Measurements from ENCODE around the gene MEGF10.

MEGF10 gene

DNA sequence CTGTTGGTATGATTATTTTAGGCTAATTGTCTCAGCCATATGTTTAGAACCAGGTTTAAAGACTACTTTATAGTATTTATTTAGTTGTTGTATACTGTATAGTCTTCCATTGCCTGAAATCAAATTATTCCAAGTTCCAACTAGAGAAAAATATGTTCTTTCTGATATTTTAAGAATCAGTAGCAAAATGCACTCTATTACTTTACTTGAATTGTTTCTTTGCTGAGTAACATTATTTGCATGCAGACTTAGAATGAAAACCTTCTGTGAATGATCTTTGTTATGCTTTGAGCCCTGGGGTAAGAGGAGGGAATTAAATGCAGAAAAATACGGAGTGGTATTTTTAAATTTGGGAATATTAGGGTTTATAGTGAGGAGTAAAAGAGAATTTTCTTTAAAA, 47.9 kb downstream of the MEGF10 start:
- no peak for ATAC-seq
- TF ChIP-seq ISL1 (CRISPR knock-in tag; IDR thresholded peaks at IDR 0.05) (no peak), BACH2 (CRISPR knock-in tag; IDR thresholded peaks at IDR 0.05; ENCODE audit: borderline replicate concordance) (no peak)
- TF ChIP-seq, protein P1, sequence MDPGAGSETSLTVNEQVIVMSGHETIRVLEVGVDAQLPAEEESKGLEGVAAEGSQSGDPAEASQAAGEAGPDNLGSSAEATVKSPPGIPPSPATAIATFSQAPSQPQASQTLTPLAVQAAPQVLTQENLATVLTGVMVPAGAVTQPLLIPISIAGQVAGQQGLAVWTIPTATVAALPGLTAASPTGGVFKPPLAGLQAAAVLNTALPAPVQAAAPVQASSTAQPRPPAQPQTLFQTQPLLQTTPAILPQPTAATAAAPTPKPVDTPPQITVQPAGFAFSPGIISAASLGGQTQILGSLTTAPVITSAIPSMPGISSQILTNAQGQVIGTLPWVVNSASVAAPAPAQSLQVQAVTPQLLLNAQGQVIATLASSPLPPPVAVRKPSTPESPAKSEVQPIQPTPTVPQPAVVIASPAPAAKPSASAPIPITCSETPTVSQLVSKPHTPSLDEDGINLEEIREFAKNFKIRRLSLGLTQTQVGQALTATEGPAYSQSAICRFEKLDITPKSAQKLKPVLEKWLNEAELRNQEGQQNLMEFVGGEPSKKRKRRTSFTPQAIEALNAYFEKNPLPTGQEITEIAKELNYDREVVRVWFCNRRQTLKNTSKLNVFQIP (CRISPR knock-in tag; IDR thresholded peaks at IDR 0.05; ENCODE audit: borderline replicate concordance, low read depth): no peak

DNA sequence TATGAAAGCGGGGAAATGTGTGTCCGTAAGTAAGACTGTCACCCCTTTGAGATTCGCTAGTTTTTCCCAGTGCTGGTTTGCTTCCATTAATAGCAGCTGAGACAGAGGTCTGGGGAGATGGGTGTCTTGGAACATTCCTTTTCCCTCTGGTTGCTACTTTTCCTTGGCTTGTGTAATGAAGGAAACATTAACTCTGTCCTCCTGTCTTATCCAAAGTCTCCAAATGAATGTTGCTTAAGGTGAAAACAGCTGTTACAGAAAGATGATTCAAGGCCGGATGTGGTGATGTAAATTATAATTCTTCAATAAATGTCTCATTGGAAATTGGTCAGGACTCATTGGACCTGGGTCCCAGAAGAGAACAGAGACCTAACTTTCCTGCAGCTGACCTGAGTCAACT, 50.0 kb downstream of the MEGF10 start:
- ATAC-seq: no peak
- no peak for TF ChIP-seq ZNF565 (CRISPR knock-in tag; conservative IDR thresholded peaks at IDR 0.05; ENCODE audit: low read depth)
- no peak for TF ChIP-seq PPARA (CRISPR knock-in tag; IDR thresholded peaks at IDR 0.05; ENCODE audit: borderline replicate concordance)
- TF ChIP-seq RARB (CRISPR knock-in tag; IDR thresholded peaks at IDR 0.05): no peak
- TF ChIP-seq, protein P2, sequence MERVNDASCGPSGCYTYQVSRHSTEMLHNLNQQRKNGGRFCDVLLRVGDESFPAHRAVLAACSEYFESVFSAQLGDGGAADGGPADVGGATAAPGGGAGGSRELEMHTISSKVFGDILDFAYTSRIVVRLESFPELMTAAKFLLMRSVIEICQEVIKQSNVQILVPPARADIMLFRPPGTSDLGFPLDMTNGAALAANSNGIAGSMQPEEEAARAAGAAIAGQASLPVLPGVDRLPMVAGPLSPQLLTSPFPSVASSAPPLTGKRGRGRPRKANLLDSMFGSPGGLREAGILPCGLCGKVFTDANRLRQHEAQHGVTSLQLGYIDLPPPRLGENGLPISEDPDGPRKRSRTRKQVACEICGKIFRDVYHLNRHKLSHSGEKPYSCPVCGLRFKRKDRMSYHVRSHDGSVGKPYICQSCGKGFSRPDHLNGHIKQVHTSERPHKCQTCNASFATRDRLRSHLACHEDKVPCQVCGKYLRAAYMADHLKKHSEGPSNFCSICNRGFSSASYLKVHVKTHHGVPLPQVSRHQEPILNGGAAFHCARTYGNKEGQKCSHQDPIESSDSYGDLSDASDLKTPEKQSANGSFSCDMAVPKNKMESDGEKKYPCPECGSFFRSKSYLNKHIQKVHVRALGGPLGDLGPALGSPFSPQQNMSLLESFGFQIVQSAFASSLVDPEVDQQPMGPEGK (CRISPR knock-in tag; IDR thresholded peaks at IDR 0.05; ENCODE audit: borderline replicate concordance): no peak
- TF ChIP-seq ISL1 (CRISPR knock-in tag; IDR thresholded peaks at IDR 0.05): no peak

DNA sequence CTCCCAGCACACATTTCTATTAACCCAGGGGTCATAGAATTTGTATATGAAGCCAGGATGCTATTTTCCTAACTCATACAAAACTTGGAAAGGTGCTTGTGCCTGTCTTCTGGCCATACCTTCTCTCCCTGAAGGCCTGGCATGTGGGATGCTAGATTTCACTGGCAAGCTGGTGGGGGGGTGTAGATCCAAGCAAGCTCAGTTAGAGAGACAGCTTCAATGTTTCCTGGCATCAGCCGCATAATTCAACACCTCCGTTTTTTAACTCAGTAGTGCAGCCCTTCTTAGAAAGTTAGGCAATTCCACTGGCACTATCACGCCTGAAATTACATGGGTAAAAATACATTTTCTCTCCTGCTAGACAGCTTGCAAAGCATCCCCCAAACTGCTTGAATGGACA, 51.8 kb downstream of the MEGF10 start:
- no peak for ATAC-seq

DNA sequence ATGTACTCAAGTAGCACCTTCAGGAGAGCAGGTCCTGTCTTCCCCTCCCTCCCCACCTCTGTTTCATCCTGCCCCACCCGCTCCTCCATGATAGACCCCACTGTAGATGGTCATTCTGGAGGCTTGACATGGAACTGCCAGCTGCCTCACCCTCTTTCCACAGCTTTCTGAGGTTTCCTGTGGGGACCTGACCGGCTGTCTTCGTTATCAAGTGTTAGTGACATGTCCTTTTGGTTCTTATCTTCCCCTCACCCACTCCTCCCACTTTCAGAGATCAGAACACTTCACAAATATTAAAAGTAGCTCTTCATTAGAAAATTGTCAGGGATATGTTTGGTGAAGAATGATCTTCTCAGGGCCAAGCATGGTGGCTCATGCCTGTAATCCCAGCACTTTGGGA, 52.7 kb downstream of the MEGF10 start:
- TF ChIP-seq, protein P3, sequence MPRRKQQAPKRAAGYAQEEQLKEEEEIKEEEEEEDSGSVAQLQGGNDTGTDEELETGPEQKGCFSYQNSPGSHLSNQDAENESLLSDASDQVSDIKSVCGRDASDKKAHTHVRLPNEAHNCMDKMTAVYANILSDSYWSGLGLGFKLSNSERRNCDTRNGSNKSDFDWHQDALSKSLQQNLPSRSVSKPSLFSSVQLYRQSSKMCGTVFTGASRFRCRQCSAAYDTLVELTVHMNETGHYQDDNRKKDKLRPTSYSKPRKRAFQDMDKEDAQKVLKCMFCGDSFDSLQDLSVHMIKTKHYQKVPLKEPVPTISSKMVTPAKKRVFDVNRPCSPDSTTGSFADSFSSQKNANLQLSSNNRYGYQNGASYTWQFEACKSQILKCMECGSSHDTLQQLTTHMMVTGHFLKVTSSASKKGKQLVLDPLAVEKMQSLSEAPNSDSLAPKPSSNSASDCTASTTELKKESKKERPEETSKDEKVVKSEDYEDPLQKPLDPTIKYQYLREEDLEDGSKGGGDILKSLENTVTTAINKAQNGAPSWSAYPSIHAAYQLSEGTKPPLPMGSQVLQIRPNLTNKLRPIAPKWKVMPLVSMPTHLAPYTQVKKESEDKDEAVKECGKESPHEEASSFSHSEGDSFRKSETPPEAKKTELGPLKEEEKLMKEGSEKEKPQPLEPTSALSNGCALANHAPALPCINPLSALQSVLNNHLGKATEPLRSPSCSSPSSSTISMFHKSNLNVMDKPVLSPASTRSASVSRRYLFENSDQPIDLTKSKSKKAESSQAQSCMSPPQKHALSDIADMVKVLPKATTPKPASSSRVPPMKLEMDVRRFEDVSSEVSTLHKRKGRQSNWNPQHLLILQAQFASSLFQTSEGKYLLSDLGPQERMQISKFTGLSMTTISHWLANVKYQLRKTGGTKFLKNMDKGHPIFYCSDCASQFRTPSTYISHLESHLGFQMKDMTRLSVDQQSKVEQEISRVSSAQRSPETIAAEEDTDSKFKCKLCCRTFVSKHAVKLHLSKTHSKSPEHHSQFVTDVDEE (CRISPR knock-in tag; IDR thresholded peaks at IDR 0.05): no peak
- TF ChIP-seq ZFP30 (CRISPR knock-in tag; IDR thresholded peaks at IDR 0.05): no peak
- TF ChIP-seq, protein P1 (CRISPR knock-in tag; IDR thresholded peaks at IDR 0.05; ENCODE audit: borderline replicate concordance, low read depth): no peak
- TF ChIP-seq ZFP3 (CRISPR knock-in tag; IDR thresholded peaks at IDR 0.05): no peak
- TF ChIP-seq ZC3H10 (CRISPR knock-in tag; IDR thresholded peaks at IDR 0.05): no peak
- no peak for TF ChIP-seq ZNF565 (CRISPR knock-in tag; conservative IDR thresholded peaks at IDR 0.05; ENCODE audit: low read depth)
- no peak for TF ChIP-seq ZNF70 (CRISPR knock-in tag; IDR thresholded peaks at IDR 0.05)
- no peak for TF ChIP-seq ZNF8 (CRISPR knock-in tag; IDR thresholded peaks at IDR 0.05)
- no peak for TF ChIP-seq TOX (CRISPR knock-in tag; IDR thresholded peaks at IDR 0.05; ENCODE audit: borderline replicate concordance)
- TF ChIP-seq PPARA (CRISPR knock-in tag; IDR thresholded peaks at IDR 0.05; ENCODE audit: borderline replicate concordance): no peak
- TF ChIP-seq ARNTL (CRISPR knock-in tag; IDR thresholded peaks at IDR 0.05; ENCODE audit: borderline replicate concordance, low read depth): no peak
- ATAC-seq: no peak

More for the DNA sequence above, 51.8 kb downstream of the MEGF10 start:
- TF ChIP-seq ZFP3 (CRISPR knock-in tag; IDR thresholded peaks at IDR 0.05) (no peak), ISL1 (CRISPR knock-in tag; IDR thresholded peaks at IDR 0.05) (no peak), TOX (CRISPR knock-in tag; IDR thresholded peaks at IDR 0.05; ENCODE audit: borderline replicate concordance) (no peak), PPARA (CRISPR knock-in tag; IDR thresholded peaks at IDR 0.05; ENCODE audit: borderline replicate concordance) (no peak), BACH2 (CRISPR knock-in tag; IDR thresholded peaks at IDR 0.05; ENCODE audit: borderline replicate concordance) (no peak)
- TF ChIP-seq, protein P4, sequence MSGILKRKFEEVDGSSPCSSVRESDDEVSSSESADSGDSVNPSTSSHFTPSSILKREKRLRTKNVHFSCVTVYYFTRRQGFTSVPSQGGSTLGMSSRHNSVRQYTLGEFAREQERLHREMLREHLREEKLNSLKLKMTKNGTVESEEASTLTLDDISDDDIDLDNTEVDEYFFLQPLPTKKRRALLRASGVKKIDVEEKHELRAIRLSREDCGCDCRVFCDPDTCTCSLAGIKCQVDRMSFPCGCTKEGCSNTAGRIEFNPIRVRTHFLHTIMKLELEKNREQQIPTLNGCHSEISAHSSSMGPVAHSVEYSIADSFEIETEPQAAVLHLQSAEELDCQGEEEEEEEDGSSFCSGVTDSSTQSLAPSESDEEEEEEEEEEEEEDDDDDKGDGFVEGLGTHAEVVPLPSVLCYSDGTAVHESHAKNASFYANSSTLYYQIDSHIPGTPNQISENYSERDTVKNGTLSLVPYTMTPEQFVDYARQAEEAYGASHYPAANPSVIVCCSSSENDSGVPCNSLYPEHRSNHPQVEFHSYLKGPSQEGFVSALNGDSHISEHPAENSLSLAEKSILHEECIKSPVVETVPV (CRISPR knock-in tag; IDR thresholded peaks at IDR 0.05): no peak
- TF ChIP-seq, protein P2 (CRISPR knock-in tag; IDR thresholded peaks at IDR 0.05; ENCODE audit: borderline replicate concordance): no peak

All from SK-N-SH treated with all-trans-retinoic acid at 6 μM for 48 hours (cell line).